ENCODE results near the gene AOC1.

AOC1 gene

GRCh38 chr7:150818971-150819370, 33.3 kb upstream of the AOC1 start (continued):
- TF ChIP-seq, protein P1, sequence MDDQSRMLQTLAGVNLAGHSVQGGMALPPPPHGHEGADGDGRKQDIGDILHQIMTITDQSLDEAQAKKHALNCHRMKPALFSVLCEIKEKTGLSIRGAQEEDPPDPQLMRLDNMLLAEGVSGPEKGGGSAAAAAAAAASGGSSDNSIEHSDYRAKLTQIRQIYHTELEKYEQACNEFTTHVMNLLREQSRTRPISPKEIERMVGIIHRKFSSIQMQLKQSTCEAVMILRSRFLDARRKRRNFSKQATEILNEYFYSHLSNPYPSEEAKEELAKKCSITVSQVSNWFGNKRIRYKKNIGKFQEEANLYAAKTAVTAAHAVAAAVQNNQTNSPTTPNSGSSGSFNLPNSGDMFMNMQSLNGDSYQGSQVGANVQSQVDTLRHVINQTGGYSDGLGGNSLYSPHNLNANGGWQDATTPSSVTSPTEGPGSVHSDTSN (CRISPR knock-in tag; IDR thresholded peaks at IDR 0.05): no peak
- no peak for TF ChIP-seq ZNF626 (tag by site-specific recombination; IDR thresholded peaks at IDR 0.05)
- no peak for TF ChIP-seq ZNF292 (tag by site-specific recombination; IDR thresholded peaks at IDR 0.05; ENCODE audit: borderline replicate concordance, low read depth)

DNA sequence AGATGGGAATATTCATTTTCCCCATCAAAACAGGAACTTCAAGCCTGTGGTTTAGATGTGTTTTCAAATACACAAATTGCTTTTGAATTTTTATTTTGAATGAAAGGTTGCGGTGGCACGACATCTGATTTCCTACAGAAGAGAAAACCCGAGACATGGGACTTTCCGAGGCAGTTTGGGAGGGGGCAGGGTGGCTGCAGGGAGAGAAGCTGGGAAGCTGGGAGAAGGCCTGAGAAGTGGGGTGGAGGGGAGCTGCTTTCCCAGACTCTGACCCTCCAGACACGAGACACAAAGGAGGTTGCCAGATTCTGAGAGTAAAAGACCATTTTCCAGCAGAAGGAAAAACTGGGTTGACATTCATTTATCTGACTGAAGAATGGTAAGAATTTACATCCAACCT, 32.2 kb upstream of the AOC1 start:
- no peaks in the 10 kb centered on the region for H3K36me3 ChIP-seq (ENCODE audit: control insufficient read depth in 2 of 2, insufficient read depth in 1 of 2, low read length in 2 of 2)
- ChIA-PET POLR2A (no interaction called here), CTCF (no interaction called here)
- no peaks in the 10 kb centered on the region for H3K4me1 ChIP-seq (ENCODE audit: control insufficient read depth, insufficient read depth, low read length)
- no peaks in the 10 kb centered on the region for H3K9me3 ChIP-seq (ENCODE audit: control insufficient read depth, insufficient read depth, low read depth, low read length)
- H3K4me3 ChIP-seq (ENCODE audit: low read depth, low read length): no peak overlapping the region
- H3K27ac ChIP-seq (ENCODE audit: extremely low read depth, low read depth, low read length): no peak overlapping the region
- TF ChIP-seq ZNF302 (tag by site-specific recombination; IDR thresholded peaks at IDR 0.05; ENCODE audit: low read depth): no peak
- TF ChIP-seq, protein P1 (CRISPR knock-in tag; IDR thresholded peaks at IDR 0.05): no peak
- TF ChIP-seq TSHZ1 (tag by site-specific recombination; IDR thresholded peaks at IDR 0.05; ENCODE audit: borderline replicate concordance): no peak
- TF ChIP-seq, protein P2, sequence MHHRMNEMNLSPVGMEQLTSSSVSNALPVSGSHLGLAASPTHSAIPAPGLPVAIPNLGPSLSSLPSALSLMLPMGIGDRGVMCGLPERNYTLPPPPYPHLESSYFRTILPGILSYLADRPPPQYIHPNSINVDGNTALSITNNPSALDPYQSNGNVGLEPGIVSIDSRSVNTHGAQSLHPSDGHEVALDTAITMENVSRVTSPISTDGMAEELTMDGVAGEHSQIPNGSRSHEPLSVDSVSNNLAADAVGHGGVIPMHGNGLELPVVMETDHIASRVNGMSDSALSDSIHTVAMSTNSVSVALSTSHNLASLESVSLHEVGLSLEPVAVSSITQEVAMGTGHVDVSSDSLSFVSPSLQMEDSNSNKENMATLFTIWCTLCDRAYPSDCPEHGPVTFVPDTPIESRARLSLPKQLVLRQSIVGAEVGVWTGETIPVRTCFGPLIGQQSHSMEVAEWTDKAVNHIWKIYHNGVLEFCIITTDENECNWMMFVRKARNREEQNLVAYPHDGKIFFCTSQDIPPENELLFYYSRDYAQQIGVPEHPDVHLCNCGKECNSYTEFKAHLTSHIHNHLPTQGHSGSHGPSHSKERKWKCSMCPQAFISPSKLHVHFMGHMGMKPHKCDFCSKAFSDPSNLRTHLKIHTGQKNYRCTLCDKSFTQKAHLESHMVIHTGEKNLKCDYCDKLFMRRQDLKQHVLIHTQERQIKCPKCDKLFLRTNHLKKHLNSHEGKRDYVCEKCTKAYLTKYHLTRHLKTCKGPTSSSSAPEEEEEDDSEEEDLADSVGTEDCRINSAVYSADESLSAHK (tag by site-specific recombination; IDR thresholded peaks at IDR 0.05): no peak
- no peak for TF ChIP-seq ZNF704 (tag by site-specific recombination; IDR thresholded peaks at IDR 0.05)
- TF ChIP-seq ZNF16 (tag by site-specific recombination; IDR thresholded peaks at IDR 0.05; ENCODE audit: low read depth): no peak
- TF ChIP-seq, protein P3, sequence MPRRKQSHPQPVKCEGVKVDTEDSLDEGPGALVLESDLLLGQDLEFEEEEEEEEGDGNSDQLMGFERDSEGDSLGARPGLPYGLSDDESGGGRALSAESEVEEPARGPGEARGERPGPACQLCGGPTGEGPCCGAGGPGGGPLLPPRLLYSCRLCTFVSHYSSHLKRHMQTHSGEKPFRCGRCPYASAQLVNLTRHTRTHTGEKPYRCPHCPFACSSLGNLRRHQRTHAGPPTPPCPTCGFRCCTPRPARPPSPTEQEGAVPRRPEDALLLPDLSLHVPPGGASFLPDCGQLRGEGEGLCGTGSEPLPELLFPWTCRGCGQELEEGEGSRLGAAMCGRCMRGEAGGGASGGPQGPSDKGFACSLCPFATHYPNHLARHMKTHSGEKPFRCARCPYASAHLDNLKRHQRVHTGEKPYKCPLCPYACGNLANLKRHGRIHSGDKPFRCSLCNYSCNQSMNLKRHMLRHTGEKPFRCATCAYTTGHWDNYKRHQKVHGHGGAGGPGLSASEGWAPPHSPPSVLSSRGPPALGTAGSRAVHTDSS (tag by site-specific recombination; IDR thresholded peaks at IDR 0.05): no peak
- TF ChIP-seq ZNF391 (tag by site-specific recombination; IDR thresholded peaks at IDR 0.05; ENCODE audit: borderline replicate concordance, low read depth): no peak
- TF ChIP-seq ZNF660 (tag by site-specific recombination; IDR thresholded peaks at IDR 0.05): no peak
- no peak for TF ChIP-seq ZNF521 (tag by site-specific recombination; IDR thresholded peaks at IDR 0.05)
- no peak for TF ChIP-seq ZNF623 (tag by site-specific recombination; IDR thresholded peaks at IDR 0.05)
- TF ChIP-seq ZNF394 (tag by site-specific recombination; IDR thresholded peaks at IDR 0.05; ENCODE audit: borderline replicate concordance): no peak
- no peak for TF ChIP-seq ZNF514 (tag by site-specific recombination; IDR thresholded peaks at IDR 0.05)
- no peak for TF ChIP-seq ZNF398 (tag by site-specific recombination; IDR thresholded peaks at IDR 0.05)
- TF ChIP-seq, protein P4, sequence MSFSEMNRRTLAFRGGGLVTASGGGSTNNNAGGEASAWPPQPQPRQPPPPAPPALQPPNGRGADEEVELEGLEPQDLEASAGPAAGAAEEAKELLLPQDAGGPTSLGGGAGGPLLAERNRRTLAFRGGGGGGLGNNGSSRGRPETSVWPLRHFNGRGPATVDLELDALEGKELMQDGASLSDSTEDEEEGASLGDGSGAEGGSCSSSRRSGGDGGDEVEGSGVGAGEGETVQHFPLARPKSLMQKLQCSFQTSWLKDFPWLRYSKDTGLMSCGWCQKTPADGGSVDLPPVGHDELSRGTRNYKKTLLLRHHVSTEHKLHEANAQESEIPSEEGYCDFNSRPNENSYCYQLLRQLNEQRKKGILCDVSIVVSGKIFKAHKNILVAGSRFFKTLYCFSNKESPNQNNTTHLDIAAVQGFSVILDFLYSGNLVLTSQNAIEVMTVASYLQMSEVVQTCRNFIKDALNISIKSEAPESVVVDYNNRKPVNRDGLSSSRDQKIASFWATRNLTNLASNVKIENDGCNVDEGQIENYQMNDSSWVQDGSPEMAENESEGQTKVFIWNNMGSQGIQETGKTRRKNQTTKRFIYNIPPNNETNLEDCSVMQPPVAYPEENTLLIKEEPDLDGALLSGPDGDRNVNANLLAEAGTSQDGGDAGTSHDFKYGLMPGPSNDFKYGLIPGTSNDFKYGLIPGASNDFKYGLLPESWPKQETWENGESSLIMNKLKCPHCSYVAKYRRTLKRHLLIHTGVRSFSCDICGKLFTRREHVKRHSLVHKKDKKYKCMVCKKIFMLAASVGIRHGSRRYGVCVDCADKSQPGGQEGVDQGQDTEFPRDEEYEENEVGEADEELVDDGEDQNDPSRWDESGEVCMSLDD (tag by site-specific recombination; IDR thresholded peaks at IDR 0.05): no peak
